Astrocyte of the spinal cord (primary cell): ENCODE measurements around the gene HSPG2.
"Not testable (repeated sequence)": the region's sequence is repeated elsewhere in the genome, so short reads cannot be mapped to it uniquely, and the experiment has no call there.

ENCODE experiments used
- DNase-seq: peaks from one replicate; pipeline ENCODE4 v3.0.0; 2011; ENCODE audit warnings: low read depth, low spot score
- H3K4me3 ChIP-seq: 2 replicates; pipeline ENCODE4 v1.5.1; 2011; ENCODE audit warnings: low read depth, mild to moderate bottlenecking, low read length, moderate library complexity
- in situ Hi-C: cut with HindIII; loops from 2 replicates; pipeline ENCODE4 v1.10.0; 2017; ENCODE audit warnings: low sequenced_read_pairs
- TF ChIP-seq, protein P1 (sequence below): IDR thresholded peaks from 2 replicates; pipeline ENCODE4 v1.5.1; 2012; ENCODE audit warnings: low read depth, mild to moderate bottlenecking, low read length, inconsistent platforms

Gene HSPG2

GRCh38 chr1:21919520-21919919 lies 17.6 kb downstream of the HSPG2 start:
- no peak overlapping the region for H3K4me3 ChIP-seq
- peak; percentile 77 for DNase-seq
- in situ Hi-C loops: no loop called here
- TF ChIP-seq, protein P1, sequence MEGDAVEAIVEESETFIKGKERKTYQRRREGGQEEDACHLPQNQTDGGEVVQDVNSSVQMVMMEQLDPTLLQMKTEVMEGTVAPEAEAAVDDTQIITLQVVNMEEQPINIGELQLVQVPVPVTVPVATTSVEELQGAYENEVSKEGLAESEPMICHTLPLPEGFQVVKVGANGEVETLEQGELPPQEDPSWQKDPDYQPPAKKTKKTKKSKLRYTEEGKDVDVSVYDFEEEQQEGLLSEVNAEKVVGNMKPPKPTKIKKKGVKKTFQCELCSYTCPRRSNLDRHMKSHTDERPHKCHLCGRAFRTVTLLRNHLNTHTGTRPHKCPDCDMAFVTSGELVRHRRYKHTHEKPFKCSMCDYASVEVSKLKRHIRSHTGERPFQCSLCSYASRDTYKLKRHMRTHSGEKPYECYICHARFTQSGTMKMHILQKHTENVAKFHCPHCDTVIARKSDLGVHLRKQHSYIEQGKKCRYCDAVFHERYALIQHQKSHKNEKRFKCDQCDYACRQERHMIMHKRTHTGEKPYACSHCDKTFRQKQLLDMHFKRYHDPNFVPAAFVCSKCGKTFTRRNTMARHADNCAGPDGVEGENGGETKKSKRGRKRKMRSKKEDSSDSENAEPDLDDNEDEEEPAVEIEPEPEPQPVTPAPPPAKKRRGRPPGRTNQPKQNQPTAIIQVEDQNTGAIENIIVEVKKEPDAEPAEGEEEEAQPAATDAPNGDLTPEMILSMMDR: no peak

GRCh38 chr1:21917239-21917631 lies 19.9 kb downstream of the HSPG2 start:
- DNase-seq, H3K4me3 ChIP-seq, in situ Hi-C loops: not testable (repeated sequence)

GRCh38 chr1:21916447-21917238 lies 20.5 kb downstream of the HSPG2 start:
- TF ChIP-seq, protein P1: no peak
- DNase-seq: no peak
- in situ Hi-C loops: no loop called here
- H3K4me3 ChIP-seq: no peak overlapping the region

DNA sequence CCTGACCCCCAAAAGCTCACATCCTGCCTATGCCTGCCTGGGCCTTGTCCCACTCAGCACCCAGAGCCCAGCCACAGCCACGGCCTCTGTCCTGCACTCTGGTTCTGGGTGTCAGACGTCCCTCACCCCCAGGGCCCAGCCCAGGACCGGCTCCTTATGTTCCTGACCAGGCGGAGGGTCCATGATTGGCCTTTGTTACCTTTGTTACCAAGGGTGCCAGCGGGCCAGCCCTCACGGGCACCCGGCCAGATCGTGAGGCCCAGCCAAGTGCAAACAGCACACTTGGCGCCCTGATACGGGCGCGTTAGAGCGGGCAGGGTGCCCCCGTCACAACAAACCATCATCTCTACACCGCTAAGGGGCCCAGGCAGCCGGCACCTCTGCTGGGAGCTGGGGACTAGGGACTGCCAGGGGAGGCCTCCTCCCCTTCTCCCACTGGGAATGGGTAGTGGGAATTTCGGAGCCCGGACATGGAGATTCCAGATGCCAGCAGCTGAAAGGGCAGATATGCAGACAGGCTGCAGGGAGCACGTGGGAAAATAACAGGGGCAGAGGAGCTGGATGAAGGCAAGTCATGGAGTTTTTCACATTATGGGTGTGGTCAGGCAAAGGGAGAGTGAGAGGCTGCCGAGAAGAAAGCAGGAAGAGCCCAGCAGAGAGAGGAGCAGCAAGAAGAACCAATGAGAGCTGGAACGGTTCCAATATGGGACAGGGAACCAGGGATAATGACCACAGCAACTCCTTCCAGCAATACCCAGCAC lies 22.1 kb downstream of the HSPG2 start:
- no peak for DNase-seq
- in situ Hi-C loops: no loop called here
- TF ChIP-seq, protein P1: no peak
- H3K4me3 ChIP-seq: no peak overlapping the region

- no peak for DNase-seq
- no peak overlapping the region for H3K4me3 ChIP-seq
- in situ Hi-C loops: no loop called here
- TF ChIP-seq, protein P1: no peak
Observed at GRCh38 chr1:21914450-21914849, 22.7 kb downstream of the HSPG2 start.

DNA sequence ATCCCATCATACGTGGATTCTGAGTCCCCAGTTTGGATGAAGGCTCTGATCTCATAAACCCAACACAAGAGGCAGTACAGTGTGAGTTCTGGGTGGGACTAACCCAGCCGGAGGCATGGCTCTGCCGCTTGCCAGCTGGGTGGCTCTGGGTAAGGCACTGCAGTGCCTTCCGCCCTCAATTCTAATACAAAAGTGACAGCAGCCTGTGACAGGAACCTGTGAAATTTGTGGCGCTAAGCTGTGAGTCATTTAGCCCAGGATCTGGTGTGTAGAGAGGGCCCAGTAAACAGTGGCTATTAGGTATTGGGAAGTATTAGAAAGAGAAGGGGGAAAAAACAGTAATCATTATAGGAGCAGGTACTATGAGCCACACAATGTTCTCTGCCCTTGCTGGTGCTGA lies 23.3 kb downstream of the HSPG2 start:
- no peak for DNase-seq
- H3K4me3 ChIP-seq: no peak overlapping the region
- TF ChIP-seq, protein P1: no peak
- in situ Hi-C loops: no loop called here

DNA sequence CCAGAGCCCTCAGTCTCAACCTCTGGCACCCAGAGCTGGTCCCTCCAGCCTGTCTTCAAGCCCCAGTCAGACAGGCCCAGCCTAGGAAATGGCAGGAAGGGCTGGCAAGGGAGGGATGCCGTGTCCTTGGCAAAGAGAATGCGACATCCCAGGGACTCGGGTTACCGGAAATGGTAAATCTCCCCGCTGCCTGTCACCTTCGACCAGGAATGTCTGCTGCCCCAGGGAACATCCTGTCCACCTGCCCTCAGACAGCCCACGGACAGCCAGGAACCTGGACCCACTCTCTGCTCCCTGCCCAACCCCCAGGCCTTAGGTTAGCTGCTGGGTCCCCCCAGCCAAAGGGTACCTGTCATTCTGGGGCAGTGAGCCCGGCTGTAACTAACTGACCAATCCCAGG lies 23.9 kb downstream of the HSPG2 start:
- in situ Hi-C loops: no loop called here
- TF ChIP-seq, protein P1: no peak
- H3K4me3 ChIP-seq: no peak overlapping the region
- DNase-seq: no peak
